GM23338 (cell line): Measurements from ENCODE around the gene PIM1.

Experiments
- EZH2 ChIP-seq: fragments of 200-600 bp; sonication (generic); IDR thresholded peaks from one replicate; pipeline ENCODE4 v1.8.0; 2017; ENCODE audit warnings: antibody characterized with exemption, mild to moderate bottlenecking, low read depth; ENCODE audit not compliant: unreplicated experiment
- EZH2phosphoT487 ChIP-seq: fragments of 200-600 bp; sonication (generic); IDR thresholded peaks from one replicate; pipeline ENCODE4 v1.8.1; 2018; ENCODE audit warnings: antibody characterized with exemption; ENCODE audit not compliant: unreplicated experiment
- POLR2AphosphoS5 ChIP-seq: IDR thresholded peaks from 2 replicates; pipeline ENCODE4 v1.6.1; 2016; ENCODE audit warnings: antibody characterized with exemption, low read depth
- TF ChIP-seq, protein P1 (sequence below), 2 experiments: fragments of 200-600 bp in 1 of 2; sonication (generic) in 1 of 2; conservative IDR thresholded peaks; 2 replicates each; pipeline versions ENCODE4 v1.5.1 to v1.6.1; 2016 to 2017; ENCODE audit warnings: antibody characterized with exemption in 2 of 2, low read depth in 2 of 2, mild to moderate bottlenecking in 2 of 2, moderate library complexity in 1 of 2
- TF ChIP-seq, protein P2 (sequence below): IDR thresholded peaks from 2 replicates; pipeline ENCODE4 v1.6.1; 2016; ENCODE audit warnings: antibody characterized with exemption
- TF ChIP-seq, protein P3 (sequence below): IDR thresholded peaks from one replicate; pipeline ENCODE4 v1.6.1; 2018; ENCODE audit warnings: antibody characterized with exemption; ENCODE audit not compliant: unreplicated experiment

DNA sequence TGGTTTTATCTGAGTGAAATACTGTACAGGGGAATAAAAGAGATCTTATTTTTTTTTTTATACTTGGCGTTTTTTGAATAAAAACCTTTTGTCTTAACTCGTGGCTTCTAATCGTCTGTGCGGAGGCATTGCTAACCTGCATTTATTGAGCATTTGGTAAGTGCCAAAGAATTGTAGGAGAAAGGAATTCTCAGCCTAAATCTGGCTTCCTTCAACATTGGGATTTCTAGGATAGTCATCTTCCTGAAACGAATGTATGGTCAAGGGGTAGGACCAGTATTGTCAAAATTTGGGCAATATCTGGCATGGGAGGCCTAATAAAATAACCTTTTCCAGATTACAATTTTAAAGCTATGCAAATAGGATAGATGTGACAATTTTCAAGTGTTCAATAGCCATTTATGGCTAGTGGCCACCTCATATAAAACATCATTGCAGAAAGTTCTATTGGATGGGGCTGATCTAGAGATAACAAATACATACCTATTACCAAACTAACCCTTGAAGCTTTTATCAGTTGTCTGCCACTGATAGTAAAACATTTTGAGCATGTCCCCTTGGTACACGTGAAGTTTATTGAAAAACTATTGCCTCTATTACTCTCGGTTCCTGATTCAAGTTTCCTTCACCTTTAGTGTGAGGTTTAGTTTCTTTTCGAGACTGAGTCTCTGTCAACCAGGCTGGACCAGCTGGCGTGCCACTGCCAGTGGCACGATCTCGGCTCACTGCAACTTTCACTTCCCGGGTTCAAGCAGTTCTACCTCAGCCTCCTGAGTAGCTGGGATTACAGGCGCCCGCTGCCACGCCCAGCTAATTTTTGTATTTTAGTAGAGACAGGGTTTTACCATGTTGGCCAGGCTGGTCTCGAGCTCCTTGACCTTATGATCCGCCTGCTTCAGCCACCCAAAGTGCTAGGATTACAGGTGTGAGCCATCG is 5.6 kb downstream of the PIM1 start:
- TF ChIP-seq, protein P1, sequence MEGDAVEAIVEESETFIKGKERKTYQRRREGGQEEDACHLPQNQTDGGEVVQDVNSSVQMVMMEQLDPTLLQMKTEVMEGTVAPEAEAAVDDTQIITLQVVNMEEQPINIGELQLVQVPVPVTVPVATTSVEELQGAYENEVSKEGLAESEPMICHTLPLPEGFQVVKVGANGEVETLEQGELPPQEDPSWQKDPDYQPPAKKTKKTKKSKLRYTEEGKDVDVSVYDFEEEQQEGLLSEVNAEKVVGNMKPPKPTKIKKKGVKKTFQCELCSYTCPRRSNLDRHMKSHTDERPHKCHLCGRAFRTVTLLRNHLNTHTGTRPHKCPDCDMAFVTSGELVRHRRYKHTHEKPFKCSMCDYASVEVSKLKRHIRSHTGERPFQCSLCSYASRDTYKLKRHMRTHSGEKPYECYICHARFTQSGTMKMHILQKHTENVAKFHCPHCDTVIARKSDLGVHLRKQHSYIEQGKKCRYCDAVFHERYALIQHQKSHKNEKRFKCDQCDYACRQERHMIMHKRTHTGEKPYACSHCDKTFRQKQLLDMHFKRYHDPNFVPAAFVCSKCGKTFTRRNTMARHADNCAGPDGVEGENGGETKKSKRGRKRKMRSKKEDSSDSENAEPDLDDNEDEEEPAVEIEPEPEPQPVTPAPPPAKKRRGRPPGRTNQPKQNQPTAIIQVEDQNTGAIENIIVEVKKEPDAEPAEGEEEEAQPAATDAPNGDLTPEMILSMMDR (conservative IDR thresholded peaks at IDR 0.05; ENCODE audit: low read depth in 2 of 2) = no peak
- no peak for TF ChIP-seq EZH2
- TF ChIP-seq, protein P2, sequence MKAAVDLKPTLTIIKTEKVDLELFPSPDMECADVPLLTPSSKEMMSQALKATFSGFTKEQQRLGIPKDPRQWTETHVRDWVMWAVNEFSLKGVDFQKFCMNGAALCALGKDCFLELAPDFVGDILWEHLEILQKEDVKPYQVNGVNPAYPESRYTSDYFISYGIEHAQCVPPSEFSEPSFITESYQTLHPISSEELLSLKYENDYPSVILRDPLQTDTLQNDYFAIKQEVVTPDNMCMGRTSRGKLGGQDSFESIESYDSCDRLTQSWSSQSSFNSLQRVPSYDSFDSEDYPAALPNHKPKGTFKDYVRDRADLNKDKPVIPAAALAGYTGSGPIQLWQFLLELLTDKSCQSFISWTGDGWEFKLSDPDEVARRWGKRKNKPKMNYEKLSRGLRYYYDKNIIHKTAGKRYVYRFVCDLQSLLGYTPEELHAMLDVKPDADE = no peak
- TF ChIP-seq POLR2AphosphoS5 = no peak
- TF ChIP-seq, protein P3, sequence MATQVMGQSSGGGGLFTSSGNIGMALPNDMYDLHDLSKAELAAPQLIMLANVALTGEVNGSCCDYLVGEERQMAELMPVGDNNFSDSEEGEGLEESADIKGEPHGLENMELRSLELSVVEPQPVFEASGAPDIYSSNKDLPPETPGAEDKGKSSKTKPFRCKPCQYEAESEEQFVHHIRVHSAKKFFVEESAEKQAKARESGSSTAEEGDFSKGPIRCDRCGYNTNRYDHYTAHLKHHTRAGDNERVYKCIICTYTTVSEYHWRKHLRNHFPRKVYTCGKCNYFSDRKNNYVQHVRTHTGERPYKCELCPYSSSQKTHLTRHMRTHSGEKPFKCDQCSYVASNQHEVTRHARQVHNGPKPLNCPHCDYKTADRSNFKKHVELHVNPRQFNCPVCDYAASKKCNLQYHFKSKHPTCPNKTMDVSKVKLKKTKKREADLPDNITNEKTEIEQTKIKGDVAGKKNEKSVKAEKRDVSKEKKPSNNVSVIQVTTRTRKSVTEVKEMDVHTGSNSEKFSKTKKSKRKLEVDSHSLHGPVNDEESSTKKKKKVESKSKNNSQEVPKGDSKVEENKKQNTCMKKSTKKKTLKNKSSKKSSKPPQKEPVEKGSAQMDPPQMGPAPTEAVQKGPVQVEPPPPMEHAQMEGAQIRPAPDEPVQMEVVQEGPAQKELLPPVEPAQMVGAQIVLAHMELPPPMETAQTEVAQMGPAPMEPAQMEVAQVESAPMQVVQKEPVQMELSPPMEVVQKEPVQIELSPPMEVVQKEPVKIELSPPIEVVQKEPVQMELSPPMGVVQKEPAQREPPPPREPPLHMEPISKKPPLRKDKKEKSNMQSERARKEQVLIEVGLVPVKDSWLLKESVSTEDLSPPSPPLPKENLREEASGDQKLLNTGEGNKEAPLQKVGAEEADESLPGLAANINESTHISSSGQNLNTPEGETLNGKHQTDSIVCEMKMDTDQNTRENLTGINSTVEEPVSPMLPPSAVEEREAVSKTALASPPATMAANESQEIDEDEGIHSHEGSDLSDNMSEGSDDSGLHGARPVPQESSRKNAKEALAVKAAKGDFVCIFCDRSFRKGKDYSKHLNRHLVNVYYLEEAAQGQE = no peak
- no peak for TF ChIP-seq EZH2phosphoT487
